22Rv1 (cell line): ENCODE data around the gene OTUB1.

Source experiments
- ZFX ChIP-seq: fragments of 450-650 bp; IDR thresholded peaks from 2 replicates; pipeline ENCODE4 v1.6.1; 2017; ENCODE audit warnings: antibody characterized with exemption, borderline replicate concordance
- TF ChIP-seq, protein P1 (sequence below): fragments of 450-650 bp; IDR thresholded peaks from 2 replicates; pipeline ENCODE4 v1.5.1; 2017; ENCODE audit warnings: mild to moderate bottlenecking

DNA sequence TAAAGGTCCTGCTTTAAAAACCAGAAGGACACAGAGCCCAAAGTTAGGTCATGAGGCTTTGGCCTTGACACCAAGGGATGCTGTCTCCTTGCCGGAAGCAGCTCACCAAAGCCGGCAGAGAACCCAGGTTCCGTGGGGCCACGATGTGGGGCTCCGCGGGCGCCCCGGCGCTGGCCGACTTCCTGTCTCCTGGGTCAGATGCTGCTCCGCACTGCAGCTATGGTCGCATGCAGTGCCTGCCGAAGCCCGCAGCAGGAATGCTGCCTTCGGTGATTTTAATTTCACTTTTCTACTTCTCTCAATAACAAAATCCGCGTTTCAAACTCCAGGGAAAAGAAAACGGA is 454 bp upstream of the OTUB1 start:
- TF ChIP-seq, protein P1, sequence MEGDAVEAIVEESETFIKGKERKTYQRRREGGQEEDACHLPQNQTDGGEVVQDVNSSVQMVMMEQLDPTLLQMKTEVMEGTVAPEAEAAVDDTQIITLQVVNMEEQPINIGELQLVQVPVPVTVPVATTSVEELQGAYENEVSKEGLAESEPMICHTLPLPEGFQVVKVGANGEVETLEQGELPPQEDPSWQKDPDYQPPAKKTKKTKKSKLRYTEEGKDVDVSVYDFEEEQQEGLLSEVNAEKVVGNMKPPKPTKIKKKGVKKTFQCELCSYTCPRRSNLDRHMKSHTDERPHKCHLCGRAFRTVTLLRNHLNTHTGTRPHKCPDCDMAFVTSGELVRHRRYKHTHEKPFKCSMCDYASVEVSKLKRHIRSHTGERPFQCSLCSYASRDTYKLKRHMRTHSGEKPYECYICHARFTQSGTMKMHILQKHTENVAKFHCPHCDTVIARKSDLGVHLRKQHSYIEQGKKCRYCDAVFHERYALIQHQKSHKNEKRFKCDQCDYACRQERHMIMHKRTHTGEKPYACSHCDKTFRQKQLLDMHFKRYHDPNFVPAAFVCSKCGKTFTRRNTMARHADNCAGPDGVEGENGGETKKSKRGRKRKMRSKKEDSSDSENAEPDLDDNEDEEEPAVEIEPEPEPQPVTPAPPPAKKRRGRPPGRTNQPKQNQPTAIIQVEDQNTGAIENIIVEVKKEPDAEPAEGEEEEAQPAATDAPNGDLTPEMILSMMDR = no peak
- TF ChIP-seq ZFX = no peak
